HEK293T (cell line): ENCODE results near the gene PPP1R13B.

Source experiments
- BHLHE40 ChIP-seq: fragments of 450-650 bp; IDR thresholded peaks from 2 replicates; pipeline ENCODE4 v1.6.1; 2016; ENCODE audit warnings: mild to moderate bottlenecking, moderate library complexity, borderline replicate concordance
- CTBP1 ChIP-seq: fragments of 450-650 bp; IDR thresholded peaks from 2 replicates; pipeline ENCODE4 v1.6.1; 2016; ENCODE audit warnings: borderline replicate concordance
- FOXA1 ChIP-seq: fragments of 450-650 bp; IDR thresholded peaks from 2 replicates; pipeline ENCODE4 v1.6.1; 2016; ENCODE audit warnings: mild to moderate bottlenecking
- FOXK2 ChIP-seq: fragments of 450-650 bp; IDR thresholded peaks from 2 replicates; pipeline ENCODE4 v1.6.1; 2016; ENCODE audit warnings: mild to moderate bottlenecking
- FOXM1 ChIP-seq: fragments of 450-650 bp; IDR thresholded peaks from 2 replicates; pipeline ENCODE4 v1.6.1; 2017; ENCODE audit warnings: mild to moderate bottlenecking, borderline replicate concordance
- HDGF ChIP-seq: fragments of 450-650 bp; IDR thresholded peaks from 2 replicates; pipeline ENCODE4 v1.6.1; 2017; ENCODE audit warnings: antibody characterized with exemption, borderline replicate concordance
- L3MBTL2 ChIP-seq: fragments of 450-650 bp; conservative IDR thresholded peaks from 2 replicates; pipeline ENCODE4 v1.6.1; 2016; ENCODE audit warnings: mild to moderate bottlenecking
- SP1 ChIP-seq: fragments of 450-650 bp; IDR thresholded peaks from 2 replicates; pipeline ENCODE4 v1.6.1; 2017
- SUZ12 ChIP-seq: fragments of 450-650 bp; IDR thresholded peaks from 2 replicates; pipeline ENCODE4 v1.6.1; 2016; ENCODE audit warnings: mild to moderate bottlenecking
- TARDBP ChIP-seq: fragments of 450-650 bp; IDR thresholded peaks from 2 replicates; pipeline ENCODE4 v1.6.1; 2016
- ZNF384 ChIP-seq: fragments of 450-650 bp; IDR thresholded peaks from 2 replicates; pipeline ENCODE4 v1.6.1; 2016
- TF ChIP-seq, protein P1 (sequence below): fragments of 450-650 bp; IDR thresholded peaks from 2 replicates; pipeline ENCODE4 v1.6.1; 2016

DNA sequence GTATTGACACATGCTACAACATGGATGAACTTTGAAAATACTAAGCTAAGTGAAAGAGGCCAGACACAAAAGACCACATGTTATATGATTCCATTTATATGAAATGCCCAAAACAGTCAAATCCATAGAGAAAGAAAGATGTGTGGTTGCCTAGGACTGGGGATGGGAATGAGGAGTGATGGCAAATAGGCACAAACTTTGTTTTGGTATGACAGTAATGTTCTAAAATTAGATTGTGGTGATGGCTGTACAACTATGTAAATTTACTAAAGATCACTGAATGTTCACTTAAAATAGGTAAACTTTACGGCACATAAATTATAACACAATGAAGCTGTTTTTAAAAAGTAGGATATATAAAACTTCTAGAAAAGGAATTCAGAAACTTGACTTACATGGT is 41.7 kb downstream of the PPP1R13B start:
- TF ChIP-seq, protein P1, sequence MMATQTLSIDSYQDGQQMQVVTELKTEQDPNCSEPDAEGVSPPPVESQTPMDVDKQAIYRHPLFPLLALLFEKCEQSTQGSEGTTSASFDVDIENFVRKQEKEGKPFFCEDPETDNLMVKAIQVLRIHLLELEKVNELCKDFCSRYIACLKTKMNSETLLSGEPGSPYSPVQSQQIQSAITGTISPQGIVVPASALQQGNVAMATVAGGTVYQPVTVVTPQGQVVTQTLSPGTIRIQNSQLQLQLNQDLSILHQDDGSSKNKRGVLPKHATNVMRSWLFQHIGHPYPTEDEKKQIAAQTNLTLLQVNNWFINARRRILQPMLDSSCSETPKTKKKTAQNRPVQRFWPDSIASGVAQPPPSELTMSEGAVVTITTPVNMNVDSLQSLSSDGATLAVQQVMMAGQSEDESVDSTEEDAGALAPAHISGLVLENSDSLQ: no peak
- TF ChIP-seq FOXK2: no peak
- no peak for TF ChIP-seq HDGF
- no peak for TF ChIP-seq FOXM1
- TF ChIP-seq TARDBP: no peak
- no peak for TF ChIP-seq SP1
- no peak for TF ChIP-seq ZNF384
- TF ChIP-seq SUZ12: no peak
- TF ChIP-seq CTBP1: no peak
- no peak for TF ChIP-seq L3MBTL2
- no peak for TF ChIP-seq FOXA1
- no peak for TF ChIP-seq BHLHE40
